NCI-H510A (cell line): Measurements from ENCODE around the gene LDLR.
"Not testable (repeated sequence)": the region's sequence is repeated elsewhere in the genome, so short reads cannot be mapped to it uniquely, and the experiment has no call there.

Source experiments
- DNase-seq: peaks from one replicate; lab custom pipeline; 2025; lab: John Stamatoyannopoulos, UW

Gene LDLR

DNA sequence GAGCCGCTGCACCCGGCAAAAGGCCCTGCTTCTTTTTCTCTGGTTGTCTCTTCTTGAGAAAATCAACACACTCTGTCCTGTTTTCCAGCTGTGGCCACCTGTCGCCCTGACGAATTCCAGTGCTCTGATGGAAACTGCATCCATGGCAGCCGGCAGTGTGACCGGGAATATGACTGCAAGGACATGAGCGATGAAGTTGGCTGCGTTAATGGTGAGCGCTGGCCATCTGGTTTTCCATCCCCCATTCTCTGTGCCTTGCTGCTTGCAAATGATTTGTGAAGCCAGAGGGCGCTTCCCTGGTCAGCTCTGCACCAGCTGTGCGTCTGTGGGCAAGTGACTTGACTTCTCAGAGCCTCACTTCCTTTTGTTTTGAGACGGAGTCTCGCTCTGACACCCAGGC lies 17.2 kb downstream of the LDLR start:
- no peak for DNase-seq

DNA sequence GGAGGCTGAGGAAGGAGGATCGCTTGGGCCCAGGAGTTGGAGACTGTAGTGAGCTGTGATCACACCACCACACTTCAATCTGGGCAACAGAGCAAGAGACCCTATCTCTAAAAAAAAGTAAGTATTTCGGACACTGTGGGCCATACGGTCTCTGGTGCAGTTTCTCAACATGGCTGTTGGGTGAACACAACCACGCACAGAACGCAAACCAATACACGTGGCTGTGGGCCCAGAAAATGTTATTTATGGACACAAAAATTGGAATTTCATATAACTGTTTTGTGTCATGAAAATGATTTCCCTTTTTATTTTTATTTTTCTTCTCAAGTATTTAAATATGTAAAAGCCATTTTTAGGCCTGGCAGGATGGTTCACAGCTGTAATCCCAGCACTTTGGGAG lies 19.5 kb downstream of the LDLR start:
- no peak for DNase-seq

GRCh38 chr19:11111117-11111770 lies 22.0 kb downstream of the LDLR start:
- no peak for DNase-seq

DNA sequence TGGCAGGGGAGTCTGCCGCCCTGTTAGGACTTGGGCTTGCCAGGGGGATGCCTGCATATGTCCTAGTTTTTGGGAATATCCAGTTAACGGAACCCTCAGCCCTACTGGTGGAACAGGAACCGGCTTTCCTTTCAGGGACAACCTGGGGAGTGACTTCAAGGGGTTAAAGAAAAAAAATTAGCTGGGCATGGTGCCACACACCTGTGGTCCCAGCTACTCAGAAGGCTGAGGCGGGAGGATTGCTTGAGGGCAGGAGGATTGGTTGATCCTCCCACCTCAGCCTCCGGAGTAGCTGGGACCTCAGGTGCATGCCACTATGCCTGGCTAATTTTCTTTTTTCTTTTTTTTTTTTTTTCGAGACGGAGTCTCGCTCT lies 22.5 kb downstream of the LDLR start:
- DNase-seq = no peak

- no peak for DNase-seq
Measured at GRCh38 chr19:11113140-11113708, 24.0 kb downstream of the LDLR start.

GRCh38 chr19:11115042-11115441 lies 25.8 kb downstream of the LDLR start:
- DNase-seq = no peak

DNA sequence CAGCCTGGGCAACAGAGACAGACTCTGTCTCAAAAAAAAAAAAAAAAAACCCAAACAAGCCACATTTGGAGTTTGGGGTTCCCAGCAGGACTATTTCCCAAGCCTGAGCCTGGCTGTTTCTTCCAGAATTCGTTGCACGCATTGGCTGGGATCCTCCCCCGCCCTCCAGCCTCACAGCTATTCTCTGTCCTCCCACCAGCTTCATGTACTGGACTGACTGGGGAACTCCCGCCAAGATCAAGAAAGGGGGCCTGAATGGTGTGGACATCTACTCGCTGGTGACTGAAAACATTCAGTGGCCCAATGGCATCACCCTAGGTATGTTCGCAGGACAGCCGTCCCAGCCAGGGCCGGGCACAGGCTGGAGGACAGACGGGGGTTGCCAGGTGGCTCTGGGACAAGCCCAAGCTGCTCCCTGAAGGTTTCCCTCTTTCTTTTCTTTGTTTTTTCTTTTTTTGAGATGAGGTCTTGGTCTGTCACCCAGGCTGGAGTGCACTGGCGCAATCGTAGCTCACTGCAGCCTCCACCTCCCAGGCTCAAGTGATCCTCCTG lies 26.7 kb downstream of the LDLR start:
- no peak for DNase-seq

DNA sequence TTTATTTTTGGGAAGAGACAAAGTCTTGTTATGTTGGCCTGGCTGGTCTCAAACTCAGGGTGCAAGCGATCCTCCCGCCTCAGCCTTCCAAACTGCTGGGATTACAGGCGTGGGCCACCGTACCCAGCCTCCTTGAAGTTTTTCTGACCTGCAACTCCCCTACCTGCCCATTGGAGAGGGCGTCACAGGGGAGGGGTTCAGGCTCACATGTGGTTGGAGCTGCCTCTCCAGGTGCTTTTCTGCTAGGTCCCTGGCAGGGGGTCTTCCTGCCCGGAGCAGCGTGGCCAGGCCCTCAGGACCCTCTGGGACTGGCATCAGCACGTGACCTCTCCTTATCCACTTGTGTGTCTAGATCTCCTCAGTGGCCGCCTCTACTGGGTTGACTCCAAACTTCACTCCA lies 27.2 kb downstream of the LDLR start:
- DNase-seq = no peak

- DNase-seq = not testable (repeated sequence)
Measured at GRCh38 chr19:11121963-11122362, 32.7 kb downstream of the LDLR start.

DNA sequence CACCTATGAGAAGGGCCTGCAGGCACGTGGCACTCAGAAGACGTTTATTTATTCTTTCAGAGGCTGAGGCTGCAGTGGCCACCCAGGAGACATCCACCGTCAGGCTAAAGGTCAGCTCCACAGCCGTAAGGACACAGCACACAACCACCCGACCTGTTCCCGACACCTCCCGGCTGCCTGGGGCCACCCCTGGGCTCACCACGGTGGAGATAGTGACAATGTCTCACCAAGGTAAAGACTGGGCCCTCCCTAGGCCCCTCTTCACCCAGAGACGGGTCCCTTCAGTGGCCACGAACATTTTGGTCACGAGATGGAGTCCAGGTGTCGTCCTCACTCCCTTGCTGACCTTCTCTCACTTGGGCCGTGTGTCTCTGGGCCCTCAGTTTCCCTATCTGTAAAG lies 33.9 kb downstream of the LDLR start:
- no peak for DNase-seq

DNA sequence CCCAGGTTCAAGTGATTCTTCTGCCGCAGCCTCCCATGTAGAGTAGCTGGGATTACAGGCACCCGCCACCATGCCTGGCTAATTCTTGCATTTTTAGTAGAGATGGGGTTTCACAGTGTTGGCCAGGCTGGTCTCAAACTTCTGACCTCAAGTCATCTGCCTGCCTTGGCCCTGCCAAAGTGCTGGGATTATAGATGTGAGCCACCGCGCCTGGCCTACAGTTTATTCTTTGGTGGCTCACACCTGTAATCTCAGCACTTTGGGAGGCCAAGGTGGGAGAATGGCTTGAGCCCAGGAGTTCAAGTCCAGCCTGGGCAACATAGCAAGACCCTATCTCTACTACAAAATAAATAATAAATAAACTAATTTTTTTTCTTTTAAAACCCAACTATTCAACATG lies 34.9 kb downstream of the LDLR start:
- DNase-seq = not testable (repeated sequence)

DNA sequence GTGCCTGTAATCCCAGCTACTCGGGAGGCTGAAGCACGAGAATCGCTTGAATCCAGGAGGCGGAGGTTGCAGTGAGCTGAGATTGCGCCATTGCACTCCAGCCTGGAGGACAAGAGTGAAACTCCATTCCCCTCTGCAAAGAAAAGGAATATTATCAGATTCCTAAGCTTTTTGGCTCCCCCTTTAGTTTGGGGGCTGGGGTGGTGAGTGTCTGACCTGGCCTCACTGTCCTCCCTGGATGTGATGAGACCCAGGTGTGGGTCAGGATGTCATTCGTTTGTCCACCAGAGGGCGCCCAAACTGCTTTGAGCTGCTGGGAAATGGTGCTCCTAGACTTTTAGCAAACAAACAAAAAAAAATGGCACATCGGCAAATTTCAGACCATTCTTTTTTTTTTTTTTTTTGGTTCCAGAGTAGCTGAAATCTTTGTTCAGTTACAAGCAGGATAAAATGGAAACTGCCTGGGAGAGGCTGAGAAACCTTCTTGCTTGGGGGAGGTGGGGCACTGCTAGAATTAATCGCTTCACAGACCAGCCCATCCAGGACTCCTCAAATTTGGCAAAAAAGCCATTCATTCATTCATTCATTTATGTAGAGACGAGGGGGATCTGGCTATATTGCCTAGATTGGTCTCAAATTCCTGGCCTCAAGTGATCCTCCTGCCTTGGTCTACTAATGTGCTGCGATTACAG lies 36.9 kb downstream of the LDLR start:
- DNase-seq = no peak

DNA sequence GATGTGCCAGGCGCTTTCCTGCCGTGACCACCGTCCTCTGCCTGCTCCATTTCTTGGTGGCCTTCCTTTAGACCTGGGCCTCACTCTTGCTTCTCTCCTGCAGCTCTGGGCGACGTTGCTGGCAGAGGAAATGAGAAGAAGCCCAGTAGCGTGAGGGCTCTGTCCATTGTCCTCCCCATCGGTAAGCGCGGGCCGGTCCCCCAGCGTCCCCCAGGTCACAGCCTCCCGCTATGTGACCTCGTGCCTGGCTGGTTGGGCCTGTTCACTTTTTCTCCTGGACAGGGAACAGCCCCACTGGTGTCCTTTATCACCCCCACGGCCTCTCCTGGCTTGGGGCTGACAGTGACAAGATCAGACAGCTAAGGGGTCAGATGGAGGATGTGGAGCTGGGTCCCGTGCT lies 38.6 kb downstream of the LDLR start:
- DNase-seq = no peak

GRCh38 chr19:11130824-11131455 lies 41.7 kb downstream of the LDLR start:
- DNase-seq = peak; percentile 76

DNA sequence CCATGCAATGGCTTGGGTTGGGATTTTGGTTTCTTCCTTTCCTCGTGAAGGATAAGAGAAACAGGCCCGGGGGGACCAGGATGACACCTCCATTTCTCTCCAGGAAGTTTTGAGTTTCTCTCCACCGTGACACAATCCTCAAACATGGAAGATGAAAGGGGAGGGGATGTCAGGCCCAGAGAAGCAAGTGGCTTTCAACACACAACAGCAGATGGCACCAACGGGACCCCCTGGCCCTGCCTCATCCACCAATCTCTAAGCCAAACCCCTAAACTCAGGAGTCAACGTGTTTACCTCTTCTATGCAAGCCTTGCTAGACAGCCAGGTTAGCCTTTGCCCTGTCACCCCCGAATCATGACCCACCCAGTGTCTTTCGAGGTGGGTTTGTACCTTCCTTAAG lies 42.2 kb downstream of the LDLR start:
- no peak for DNase-seq

GRCh38 chr19:11136400-11137101 lies 47.3 kb downstream of the LDLR start:
- DNase-seq = no peak

GRCh38 chr19:11137542-11138384 lies 48.5 kb downstream of the LDLR start:
- DNase-seq = peak; percentile 55

- DNase-seq = no peak
Measured at GRCh38 chr19:11138601-11139300, 49.5 kb downstream of the LDLR start.

- not testable (repeated sequence) for DNase-seq
Measured at GRCh38 chr19:11140023-11140538, 50.8 kb downstream of the LDLR start.

- DNase-seq = no peak
Measured at GRCh38 chr19:11140896-11141295, 51.6 kb downstream of the LDLR start.
